H9 (cell line): Measurements from ENCODE around the gene IMMP2L. TPM values are rescaled to one million over a fixed set of nuclear protein-coding genes. Genes with fewer than 3 reads are reported as not detected.

ENCODE experiments used
- DNase-seq: peaks from one replicate; pipeline ENCODE4 v3.0.0-alpha.2; 2017
- H2AFZ ChIP-seq: one replicate; pipeline ENCODE4 v1.6.1; 2013; ENCODE audit warnings: mild to moderate bottlenecking, low read length, control low read depth, moderate library complexity
- H2AK5ac ChIP-seq: 2 replicates; pipeline ENCODE4 v1.6.1; 2013; ENCODE audit warnings: low read length, control low read depth, mixed read lengths; ENCODE audit not compliant: insufficient read length
- H2BK120ac ChIP-seq: one replicate; pipeline ENCODE4 v1.6.1; 2013; ENCODE audit warnings: low read depth, mild to moderate bottlenecking, low read length, control low read depth, inconsistent platforms; ENCODE audit not compliant: poor library complexity, severe bottlenecking
- H2BK12ac ChIP-seq: 2 replicates; pipeline ENCODE4 v1.6.1; 2013; ENCODE audit warnings: low read length, control low read depth, mixed read lengths, low read depth; ENCODE audit not compliant: insufficient read length
- H2BK15ac ChIP-seq: 2 replicates; pipeline ENCODE4 v1.6.1; 2013; ENCODE audit warnings: low read depth, low read length, control low read depth
- H2BK20ac ChIP-seq: one replicate; pipeline ENCODE4 v1.6.1; 2013; ENCODE audit warnings: low read depth, mild to moderate bottlenecking, low read length, control low read depth, inconsistent platforms; ENCODE audit not compliant: poor library complexity, severe bottlenecking
- H2BK5ac ChIP-seq: 2 replicates; pipeline ENCODE4 v1.6.1; 2013; ENCODE audit warnings: low read length, control low read depth, mixed read lengths; ENCODE audit not compliant: insufficient read length
- H3K14ac ChIP-seq: 2 replicates; pipeline ENCODE4 v1.6.1; 2013; ENCODE audit warnings: low read length, control low read depth; ENCODE audit not compliant: insufficient read depth
- H3K18ac ChIP-seq: 2 replicates; pipeline ENCODE4 v1.6.1; 2013; ENCODE audit warnings: low read depth, mild to moderate bottlenecking, mixed read lengths, low read length, control low read depth; ENCODE audit not compliant: insufficient read length
- H3K23ac ChIP-seq: 2 replicates; pipeline ENCODE4 v1.6.1; 2013; ENCODE audit warnings: low read length, control low read depth, mixed read lengths, low read depth; ENCODE audit not compliant: insufficient read length
- H3K23me2 ChIP-seq: 2 replicates; pipeline ENCODE4 v1.6.1; 2013; ENCODE audit warnings: low read depth, mild to moderate bottlenecking, mixed read lengths, low read length, control low read depth; ENCODE audit not compliant: insufficient read length, poor library complexity, severe bottlenecking
- H3K27ac ChIP-seq: 2 replicates; pipeline ENCODE4 v1.5.1; 2013; ENCODE audit warnings: low read length, control low read depth, mixed read lengths, low read depth; ENCODE audit not compliant: insufficient read length
- H3K27me3 ChIP-seq: 2 replicates; pipeline ENCODE4 v1.6.1; 2013; ENCODE audit warnings: low read length, control low read depth, inconsistent platforms; ENCODE audit not compliant: insufficient read depth
- H3K4ac ChIP-seq: 2 replicates; pipeline ENCODE4 v1.6.1; 2013; ENCODE audit warnings: low read depth, mild to moderate bottlenecking, control low read depth, inconsistent platforms, low read length, moderate library complexity
- H3K4me1 ChIP-seq: 2 replicates; pipeline ENCODE4 v1.6.1; 2013; ENCODE audit warnings: low read length, control low read depth, inconsistent platforms; ENCODE audit not compliant: insufficient read depth
- H3K4me2 ChIP-seq: 2 replicates; pipeline ENCODE4 v1.6.1; 2013; ENCODE audit warnings: low read length, control low read depth, mixed read lengths; ENCODE audit not compliant: insufficient read length, insufficient read depth
- H3K56ac ChIP-seq: 2 replicates; pipeline ENCODE4 v1.6.1; 2013; ENCODE audit warnings: low read depth, mild to moderate bottlenecking, mixed read lengths, low read length, control low read depth; ENCODE audit not compliant: insufficient read length
- H3K79me1 ChIP-seq: 2 replicates; pipeline ENCODE4 v1.6.1; 2013; ENCODE audit warnings: low read depth, mild to moderate bottlenecking, moderate library complexity, low read length, control low read depth, inconsistent platforms; ENCODE audit not compliant: insufficient read depth, poor library complexity, severe bottlenecking
- H3K79me2 ChIP-seq: 2 replicates; pipeline ENCODE4 v1.6.1; 2013; ENCODE audit warnings: low read length, control low read depth, inconsistent platforms; ENCODE audit not compliant: insufficient read depth
- H3K9ac ChIP-seq: 2 replicates; pipeline ENCODE4 v1.6.1; 2013; ENCODE audit warnings: low read length, control low read depth, mixed read lengths; ENCODE audit not compliant: insufficient read length; ENCODE audit errors: extremely low read depth
- H3K9me3 ChIP-seq: one replicate; pipeline ENCODE4 v1.6.1; 2013; ENCODE audit warnings: low read depth, low read length, inconsistent platforms; ENCODE audit not compliant: control insufficient read depth
- H3T11ph ChIP-seq: one replicate; pipeline ENCODE4 v1.6.1; 2013; ENCODE audit warnings: mild to moderate bottlenecking, low read length, control low read depth, inconsistent platforms
- H4K20me1 ChIP-seq: one replicate; pipeline ENCODE4 v1.6.1; 2013; ENCODE audit not compliant: control insufficient read depth, insufficient read length, insufficient read depth
- H4K5ac ChIP-seq: 2 replicates; pipeline ENCODE4 v1.6.1; 2013; ENCODE audit warnings: low read depth, mild to moderate bottlenecking, mixed read lengths, low read length, control low read depth; ENCODE audit not compliant: insufficient read length
- H4K8ac ChIP-seq: replicated peaks from 2 replicates; pipeline ENCODE4 v1.6.1; 2013; ENCODE audit warnings: low read length, control low read depth, mixed read lengths, low read depth; ENCODE audit not compliant: insufficient read length
- H4K91ac ChIP-seq: 2 replicates; pipeline ENCODE4 v1.6.1; 2013; ENCODE audit warnings: low read depth, mild to moderate bottlenecking, moderate library complexity, mixed read lengths, low read length, control low read depth; ENCODE audit not compliant: insufficient read length
- H3K27ac Mint-ChIP-seq, 3 experiments: 2 replicates in 2 of 3; 3 replicates in 1 of 3; pipeline ENCODE4 v1.8.0; 2020 to 2021; ENCODE audit warnings: mixed read lengths in 3 of 3, mild to moderate bottlenecking in 1 of 3, moderate library complexity in 1 of 3
- H3K27me3 Mint-ChIP-seq: 2 replicates; pipeline ENCODE4 v1.8.0; 2021; ENCODE audit warnings: low read depth, mild to moderate bottlenecking, moderate library complexity, mixed read lengths
- H3K36me3 Mint-ChIP-seq, 3 experiments: 2 replicates in 2 of 3; 3 replicates in 1 of 3; pipeline ENCODE4 v1.8.0; 2020 to 2021; ENCODE audit warnings: low read depth in 3 of 3, mixed read lengths in 3 of 3; ENCODE audit not compliant: insufficient read depth in 1 of 3
- H3K4me1 Mint-ChIP-seq, 2 experiments: 2 replicates each; pipeline ENCODE4 v1.8.0; 2020; ENCODE audit warnings: mixed read lengths in 2 of 2
- H3K4me3 Mint-ChIP-seq, 2 experiments: 2 replicates in 1 of 2; 3 replicates in 1 of 2; pipeline ENCODE4 v1.8.0; 2020 to 2021; ENCODE audit warnings: mild to moderate bottlenecking in 2 of 2, mixed read lengths in 2 of 2, moderate library complexity in 1 of 2
- H3K9me3 Mint-ChIP-seq, 2 experiments: 2 replicates in 1 of 2; 3 replicates in 1 of 2; pipeline ENCODE4 v1.8.0; 2020; ENCODE audit warnings: mild to moderate bottlenecking in 2 of 2, mixed read lengths in 2 of 2, moderate library complexity in 1 of 2
- WGBS: extraction: QIAGEN DNeasy Blood & Tissue Kit; methylation state at CpG from one replicate; pipeline ENCODE4 v1.1.7; 2013; ENCODE audit warnings: missing lambda C conversion rate, low lambda C conversion rate, mixed read lengths; ENCODE audit not compliant: insufficient read length; ENCODE audit errors: extremely low coverage; 5-methylcytosine and 5-hydroxymethylcytosine counted together
- total RNA-seq: library from RNA; stranded (reverse); gene quantifications from 2 replicates; pipeline ENCODE4 v1.2.1, GENCODE V29; 2021
- TF ChIP-seq, protein P1 (sequence below): fragments of 200-600 bp; sonication (generic); conservative IDR thresholded peaks from 3 replicates; pipeline ENCODE4 v1.8.0; 2021; ENCODE audit warnings: antibody characterized with exemption, mild to moderate bottlenecking

The IMMP2L gene
- total RNA-seq, 1 experiment from 2014 or later = 14.7 TPM

DNA sequence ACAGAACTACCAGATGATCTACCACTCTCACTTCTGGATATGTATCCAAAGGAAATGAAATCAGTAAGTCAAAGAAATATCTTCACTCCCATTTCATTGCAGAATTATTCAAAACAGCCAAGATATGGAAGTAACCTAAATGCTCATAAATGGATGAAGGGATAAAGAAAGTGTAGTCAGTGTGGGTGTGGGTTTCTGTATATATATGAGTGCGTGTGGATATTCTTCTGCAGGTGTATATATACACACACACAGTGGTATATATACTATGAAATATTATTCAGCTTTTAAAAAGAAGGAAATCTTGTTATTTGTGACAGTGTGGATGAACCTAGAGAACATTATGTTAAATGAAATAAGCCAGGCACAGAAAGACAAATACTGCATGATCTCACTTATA lies 48.7 kb downstream of the IMMP2L start:
- Histone ChIP-seq H2AK5ac (no peak overlapping the region), H3K23me2 (no peaks in the 10 kb centered on the region), H2BK20ac (no peak overlapping the region), H2BK12ac (no peak overlapping the region), H4K20me1 (no peaks in the 10 kb centered on the region), H3K4me2 (no peak overlapping the region), H2BK15ac (no peak overlapping the region), H2BK5ac (no peak overlapping the region), H3K23ac (no peak overlapping the region), H3K9me3 (no peaks in the 10 kb centered on the region), H3K18ac (no peak overlapping the region), H3T11ph (no peak overlapping the region), H3K14ac (no peak overlapping the region), H3K56ac (no peak overlapping the region), H4K8ac (no peak overlapping the region), H3K9ac (no peak overlapping the region), H3K27ac (no peak overlapping the region), H4K5ac (no peak overlapping the region), H3K27me3 (no peaks in the 10 kb centered on the region), H3K79me2 (no peaks in the 10 kb centered on the region), H2AFZ (no peak overlapping the region), H3K4ac (no peak overlapping the region), H3K79me1 (no peaks in the 10 kb centered on the region), H4K91ac (no peak overlapping the region), H3K4me1 (no peaks in the 10 kb centered on the region), H2BK120ac (no peak overlapping the region)
- Mint-ChIP-seq H3K4me3 (no peak overlapping the region), H3K27ac (no peak overlapping the region), H3K4me1 (peaks cover 6 to 7% of the 10 kb centered on the region in 2 experiments), H3K9me3 (no peaks in the 10 kb centered on the region), H3K27me3 (no peaks in the 10 kb centered on the region), H3K36me3 (no peaks in the 10 kb centered on the region)
- no CpG with 5 or more reads among the region's 1 CpG for WGBS
- no peak for DNase-seq
- TF ChIP-seq, protein P1, sequence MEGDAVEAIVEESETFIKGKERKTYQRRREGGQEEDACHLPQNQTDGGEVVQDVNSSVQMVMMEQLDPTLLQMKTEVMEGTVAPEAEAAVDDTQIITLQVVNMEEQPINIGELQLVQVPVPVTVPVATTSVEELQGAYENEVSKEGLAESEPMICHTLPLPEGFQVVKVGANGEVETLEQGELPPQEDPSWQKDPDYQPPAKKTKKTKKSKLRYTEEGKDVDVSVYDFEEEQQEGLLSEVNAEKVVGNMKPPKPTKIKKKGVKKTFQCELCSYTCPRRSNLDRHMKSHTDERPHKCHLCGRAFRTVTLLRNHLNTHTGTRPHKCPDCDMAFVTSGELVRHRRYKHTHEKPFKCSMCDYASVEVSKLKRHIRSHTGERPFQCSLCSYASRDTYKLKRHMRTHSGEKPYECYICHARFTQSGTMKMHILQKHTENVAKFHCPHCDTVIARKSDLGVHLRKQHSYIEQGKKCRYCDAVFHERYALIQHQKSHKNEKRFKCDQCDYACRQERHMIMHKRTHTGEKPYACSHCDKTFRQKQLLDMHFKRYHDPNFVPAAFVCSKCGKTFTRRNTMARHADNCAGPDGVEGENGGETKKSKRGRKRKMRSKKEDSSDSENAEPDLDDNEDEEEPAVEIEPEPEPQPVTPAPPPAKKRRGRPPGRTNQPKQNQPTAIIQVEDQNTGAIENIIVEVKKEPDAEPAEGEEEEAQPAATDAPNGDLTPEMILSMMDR = no peak
